GM20431 (cell line): ENCODE measurements around the gene CDT1.

Source experiments
- in situ Hi-C: fragments of 300-500 bp; cut with MseI, MboI; formaldehyde crosslinking; loops from one replicate; pipeline ENCODE4 v1.15.0; 2020; ENCODE audit warnings: low sequenced_read_pairs; ENCODE audit not compliant: unreplicated experiment

Gene CDT1

GRCh38 chr16:88851616-88852015 lies 48.0 kb downstream of the CDT1 start:
- in situ Hi-C loops: no loop called here

- in situ Hi-C loops: no loop called here
Measured at GRCh38 chr16:88853325-88853941, 49.8 kb downstream of the CDT1 start.

- in situ Hi-C loops: no loop called here
Measured at GRCh38 chr16:88854306-88855111, 50.9 kb downstream of the CDT1 start.

- in situ Hi-C loops: no loop called here
Measured at GRCh38 chr16:88855176-88855575, 51.6 kb downstream of the CDT1 start.

GRCh38 chr16:88855736-88856121 lies 52.1 kb downstream of the CDT1 start:
- in situ Hi-C loops: no loop called here

- in situ Hi-C loops: no loop called here
Measured at GRCh38 chr16:88856122-88856827, 52.7 kb downstream of the CDT1 start.

GRCh38 chr16:88856828-88857727 lies 53.5 kb downstream of the CDT1 start, which contains the start of the genes GALNS and TRAPPC2L:
GALNS (minus strand) TSS chr16:88856947; CDS start chr16:88856877, 70 bp downstream.
TRAPPC2L (plus strand) TSS chr16:88857127; CDS start chr16:88857151, 24 bp downstream.
- in situ Hi-C loops: no loop called here

GRCh38 chr16:88857728-88858339 lies 54.2 kb downstream of the CDT1 start:
- in situ Hi-C loops: no loop called here
